ENCODE measurements around the gene ITPK1. TPM values are rescaled to one million over a fixed set of nuclear protein-coding genes. Genes with fewer than 3 reads are reported as not detected.

The ITPK1 gene
- total RNA-seq, 1 experiment from 2014 or later = 38.5 TPM

GRCh38 chr14:93086441-93087055 lies 29.2 kb downstream of the ITPK1 start:
- Histone ChIP-seq H3K4me1 (ENCODE audit: insufficient read depth, low read length, poor library complexity, severe bottlenecking) (peaks cover 12% of the 10 kb centered on the region), H3K4me3 (ENCODE audit: low read depth, low read length, poor library complexity, severe bottlenecking) (no peak overlapping the region), H3K9me3 (ENCODE audit: low read depth, low read length, poor library complexity, severe bottlenecking) (no peaks in the 10 kb centered on the region), H3K27me3 (replicated peaks; ENCODE audit: insufficient read depth, low read depth, low read length, poor library complexity) (no peaks in the 10 kb centered on the region), H3K36me3 (ENCODE audit: insufficient read depth, low read length, poor library complexity, severe bottlenecking) (no peaks in the 10 kb centered on the region), H3K27ac (ENCODE audit: low read depth, low read length, poor library complexity, severe bottlenecking) (peak overlapping the region; percentile 42)
- TF ChIP-seq EZH2 (IDR thresholded peaks at IDR 0.05; ENCODE audit: borderline replicate concordance, low read depth, low read length, poor library complexity, severe bottlenecking) (no peak), CTCF (conservative IDR thresholded peaks at IDR 0.05; ENCODE audit: low read depth, low read length) (no peak)
- intact Hi-C loops (cut with micrococcal nuclease; ENCODE audit: unreplicated experiment) = no loop called here
- BruUV-seq (replicated peaks) = no TSS peak
- ChIA-PET CTCF (no interaction called here), POLR2A (ENCODE audit: low non-redundant PET) (no interaction called here)
- DNase-seq (ENCODE audit: low spot score) = no peak

- H3K27ac ChIP-seq (ENCODE audit: low read depth, low read length, poor library complexity, severe bottlenecking) = peak overlapping the region; percentile 42
- CTCF ChIA-PET = no interaction called here
- intact Hi-C loops (cut with micrococcal nuclease; ENCODE audit: unreplicated experiment) = no loop called here
These were observed 29.8 kb downstream of the ITPK1 start for GRCh38 chr14:93085911-93086310.

GRCh38 chr14:93084866-93085857 lies 30.6 kb downstream of the ITPK1 start:
- CTCF ChIA-PET = no interaction called here
- intact Hi-C loops (cut with micrococcal nuclease; ENCODE audit: unreplicated experiment) = no loop called here
- no TSS peak for BruUV-seq (replicated peaks)

More at GRCh38 chr14:93085911-93086310, 29.8 kb downstream of the ITPK1 start:
- no peaks in the 10 kb centered on the region for H3K36me3 ChIP-seq (ENCODE audit: insufficient read depth, low read length, poor library complexity, severe bottlenecking)
- peaks cover 12% of the 10 kb centered on the region for H3K4me1 ChIP-seq (ENCODE audit: insufficient read depth, low read length, poor library complexity, severe bottlenecking)
- peak; percentile 36 for DNase-seq (ENCODE audit: low spot score)
- BruUV-seq (replicated peaks) = no TSS peak
- TF ChIP-seq CTCF (conservative IDR thresholded peaks at IDR 0.05; ENCODE audit: low read depth, low read length) = no peak
- no peak overlapping the region for H3K4me3 ChIP-seq (ENCODE audit: low read depth, low read length, poor library complexity, severe bottlenecking)
- POLR2A ChIA-PET (ENCODE audit: low non-redundant PET) = no interaction called here
- no peaks in the 10 kb centered on the region for H3K27me3 ChIP-seq (replicated peaks; ENCODE audit: insufficient read depth, low read depth, low read length, poor library complexity)
- no peaks in the 10 kb centered on the region for H3K9me3 ChIP-seq (ENCODE audit: low read depth, low read length, poor library complexity, severe bottlenecking)

More at GRCh38 chr14:93084866-93085857, 30.6 kb downstream of the ITPK1 start:
- no peaks in the 10 kb centered on the region for H3K36me3 ChIP-seq (ENCODE audit: insufficient read depth, low read length, poor library complexity, severe bottlenecking)
- POLR2A ChIA-PET (ENCODE audit: low non-redundant PET) = no interaction called here
- H3K27me3 ChIP-seq (replicated peaks; ENCODE audit: insufficient read depth, low read depth, low read length, poor library complexity) = no peaks in the 10 kb centered on the region
- no peak overlapping the region for H3K27ac ChIP-seq (ENCODE audit: low read depth, low read length, poor library complexity, severe bottlenecking)
- TF ChIP-seq EZH2 (IDR thresholded peaks at IDR 0.05; ENCODE audit: borderline replicate concordance, low read depth, low read length, poor library complexity, severe bottlenecking) (no peak), CTCF (conservative IDR thresholded peaks at IDR 0.05; ENCODE audit: low read depth, low read length) (no peak)
- peaks cover 12% of the 10 kb centered on the region for H3K4me1 ChIP-seq (ENCODE audit: insufficient read depth, low read length, poor library complexity, severe bottlenecking)
- H3K4me3 ChIP-seq (ENCODE audit: low read depth, low read length, poor library complexity, severe bottlenecking) = no peak overlapping the region
- DNase-seq (ENCODE audit: low spot score) = no peak
- no peaks in the 10 kb centered on the region for H3K9me3 ChIP-seq (ENCODE audit: low read depth, low read length, poor library complexity, severe bottlenecking)

Measured in A673 (cell line).